ENCODE measurements around the gene GORAB. TPM values are rescaled to one million over a fixed set of nuclear protein-coding genes. Genes with fewer than 3 reads are reported as not detected.

Gene GORAB
- total and polyA plus RNA-seq, 2 of the 4 experiments (the other 2 are of a cell fraction): 11.3 to 14.0 TPM

- Histone ChIP-seq H3K9me1 (ENCODE audit: insufficient read depth, low read length) (no peaks in the 10 kb centered on the region), H3K4me2 (ENCODE audit: low read depth, low read length) (no peak overlapping the region), H4K8ac (ENCODE audit: low read depth in 2 of 2, low read length in 2 of 2) (no peak overlapping the region), H2BK20ac (ENCODE audit: low read depth, low read length) (no peak overlapping the region), H2AK5ac (ENCODE audit: low read depth, low read length) (no peak overlapping the region), H3K27me3 (ENCODE audit: control insufficient read depth, insufficient read depth, low read length) (no peaks in the 10 kb centered on the region), H2BK120ac (ENCODE audit: low read depth, low read length) (no peak overlapping the region), H4K91ac (ENCODE audit: insufficient read depth, low read depth, low read length) (no peak overlapping the region), H3K56ac (ENCODE audit: extremely low read depth, insufficient read depth, low read length) (no peak overlapping the region), H3K79me1 (ENCODE audit: low read depth in 1 of 2, low read length in 2 of 2) (no peaks in the 10 kb centered on the region), H3K36me3 (ENCODE audit: control insufficient read depth, insufficient read depth, low read length) (no peaks in the 10 kb centered on the region), H3K4me1 (ENCODE audit: control insufficient read depth, insufficient read depth, low read length) (no peaks in the 10 kb centered on the region), H2BK15ac (ENCODE audit: low read depth, low read length) (no peak overlapping the region), H2AFZ (replicated peaks; ENCODE audit: low read length, poor library complexity) (no peak overlapping the region), H3K9me3 (ENCODE audit: control insufficient read depth, insufficient read depth, low read length) (peaks cover 8% of the 10 kb centered on the region), H3K4me3 (ENCODE audit: insufficient read depth, low read depth, low read length) (no peak overlapping the region), H2BK5ac (ENCODE audit: low read depth, low read length, poor library complexity, severe bottlenecking) (no peak overlapping the region), H3K18ac (ENCODE audit: low read depth, low read length) (no peak overlapping the region), H4K5ac (ENCODE audit: low read depth, low read length) (no peak overlapping the region), H3K4ac (ENCODE audit: low read depth, low read length) (no peak overlapping the region), H4K20me1 (ENCODE audit: insufficient read depth, low read length) (no peaks in the 10 kb centered on the region), H3K14ac (replicated peaks; ENCODE audit: low read depth, low read length) (no peak overlapping the region), H3K27ac (ENCODE audit: insufficient read depth, low read length) (no peak overlapping the region), H3K23ac (ENCODE audit: low read depth, low read length) (no peak overlapping the region), H2AK9ac (replicated peaks; ENCODE audit: low read depth, low read length, poor library complexity) (no peak overlapping the region), H3K9ac (ENCODE audit: low read depth, low read length) (no peak overlapping the region)
- POLR2A ChIA-PET (ENCODE audit: unreplicated experiment): no interaction called here
- dilution Hi-C loops (cut with HindIII; ENCODE audit: low sequenced_read_pairs, unreplicated experiment) (no loop called here), intact Hi-C loops (cut with micrococcal nuclease) (no loop called here), in situ Hi-C loops (cut with MboI; ENCODE audit: low sequenced_read_pairs) (no loop called here)
- BruUV-seq (replicated peaks): no TSS peak
- CTCF ChIA-PET: interaction anchor here (0.6 kb wide), 1 partner anchor 27 kb away, joined by 3 read pairs; no protein-coding TSS in a partner anchor
- TF ChIP-seq RAD21 (IDR thresholded peaks at IDR 0.05; ENCODE audit: low read length) (no peak), MXI1 (IDR thresholded peaks at IDR 0.05; ENCODE audit: borderline replicate concordance, low read depth, low read length) (no peak), RFX5 (IDR thresholded peaks at IDR 0.05; ENCODE audit: low read depth, low read length) (no peak), NFE2L2 (IDR thresholded peaks at IDR 0.05; ENCODE audit: low read depth, low read length) (no peak), RCOR1 (IDR thresholded peaks at IDR 0.05; ENCODE audit: insufficient replicate concordance, low read length) (no peak), FOS (IDR thresholded peaks at IDR 0.05; ENCODE audit: low read depth, low read length) (no peak), MAFK (IDR thresholded peaks at IDR 0.05; ENCODE audit: low read depth, low read length) (no peak), USF2 (IDR thresholded peaks at IDR 0.05; ENCODE audit: low read depth, low read length) (no peak), MAZ (IDR thresholded peaks at IDR 0.05; ENCODE audit: borderline replicate concordance, low read depth, low read length) (no peak), CHD1 (IDR thresholded peaks at IDR 0.05; ENCODE audit: low read depth, low read length) (no peak), BHLHE40 (IDR thresholded peaks at IDR 0.05; ENCODE audit: low read depth, low read length) (no peak), CEBPB (IDR thresholded peaks at IDR 0.05; ENCODE audit: low read depth, low read length) (no peak), SMC3 (IDR thresholded peaks at IDR 0.05; ENCODE audit: low read depth, low read length) (no peak)
- TF ChIP-seq, protein P1, sequence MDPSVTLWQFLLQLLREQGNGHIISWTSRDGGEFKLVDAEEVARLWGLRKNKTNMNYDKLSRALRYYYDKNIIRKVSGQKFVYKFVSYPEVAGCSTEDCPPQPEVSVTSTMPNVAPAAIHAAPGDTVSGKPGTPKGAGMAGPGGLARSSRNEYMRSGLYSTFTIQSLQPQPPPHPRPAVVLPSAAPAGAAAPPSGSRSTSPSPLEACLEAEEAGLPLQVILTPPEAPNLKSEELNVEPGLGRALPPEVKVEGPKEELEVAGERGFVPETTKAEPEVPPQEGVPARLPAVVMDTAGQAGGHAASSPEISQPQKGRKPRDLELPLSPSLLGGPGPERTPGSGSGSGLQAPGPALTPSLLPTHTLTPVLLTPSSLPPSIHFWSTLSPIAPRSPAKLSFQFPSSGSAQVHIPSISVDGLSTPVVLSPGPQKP (IDR thresholded peaks at IDR 0.05; ENCODE audit: borderline replicate concordance, low read depth, low read length): no peak
- TF ChIP-seq, protein P2, sequence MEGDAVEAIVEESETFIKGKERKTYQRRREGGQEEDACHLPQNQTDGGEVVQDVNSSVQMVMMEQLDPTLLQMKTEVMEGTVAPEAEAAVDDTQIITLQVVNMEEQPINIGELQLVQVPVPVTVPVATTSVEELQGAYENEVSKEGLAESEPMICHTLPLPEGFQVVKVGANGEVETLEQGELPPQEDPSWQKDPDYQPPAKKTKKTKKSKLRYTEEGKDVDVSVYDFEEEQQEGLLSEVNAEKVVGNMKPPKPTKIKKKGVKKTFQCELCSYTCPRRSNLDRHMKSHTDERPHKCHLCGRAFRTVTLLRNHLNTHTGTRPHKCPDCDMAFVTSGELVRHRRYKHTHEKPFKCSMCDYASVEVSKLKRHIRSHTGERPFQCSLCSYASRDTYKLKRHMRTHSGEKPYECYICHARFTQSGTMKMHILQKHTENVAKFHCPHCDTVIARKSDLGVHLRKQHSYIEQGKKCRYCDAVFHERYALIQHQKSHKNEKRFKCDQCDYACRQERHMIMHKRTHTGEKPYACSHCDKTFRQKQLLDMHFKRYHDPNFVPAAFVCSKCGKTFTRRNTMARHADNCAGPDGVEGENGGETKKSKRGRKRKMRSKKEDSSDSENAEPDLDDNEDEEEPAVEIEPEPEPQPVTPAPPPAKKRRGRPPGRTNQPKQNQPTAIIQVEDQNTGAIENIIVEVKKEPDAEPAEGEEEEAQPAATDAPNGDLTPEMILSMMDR (conservative IDR thresholded peaks at IDR 0.05; ENCODE audit: low read depth, low read length): no peak
- ATAC-seq (ENCODE audit: low read depth) (no peak), DNase-seq (no peak)
- no CpG with 5 or more reads among the region's 1 CpG for WGBS, 2 experiments (ENCODE audit: extremely low coverage in 2 of 2, insufficient read length in 1 of 2)
Measured at GRCh38 chr1:170598618-170599017, 66.7 kb downstream of the GORAB start.
